Immature natural killer cell (primary cell): ENCODE data around the gene PRSS56. TPM values are rescaled to one million over a fixed set of nuclear protein-coding genes. Genes with fewer than 3 reads are reported as not detected.

Experiments
- polyA plus RNA-seq, 3 donors: library from polyadenylated mRNA; unstranded; fragments of 300-500 nt; fragmentation: Illumina TruSeq; gene quantifications; one replicate each; pipeline ENCODE4 v1.2.3, GENCODE V29; 2021

The PRSS56 gene
- polyA plus RNA-seq, 3 donors from 2014 or later: not detected

Other genes starting within 250 kb of the PRSS56 start
- not detected for gene ALPP, start 141.6 kb upstream of the PRSS56 start, polyA plus RNA-seq
- gene ALPG, start 113.5 kb upstream of the PRSS56 start, polyA plus RNA-seq: not detected
- gene ALPI, start 64.2 kb upstream of the PRSS56 start, polyA plus RNA-seq: not detected
- gene ECEL1, start 32.6 kb upstream of the PRSS56 start, polyA plus RNA-seq: not detected
- gene CHRND, start 5.8 kb downstream of the PRSS56 start, polyA plus RNA-seq: not detected
- not detected for gene CHRNG, start 19.3 kb downstream of the PRSS56 start, polyA plus RNA-seq
- gene TIGD1, start 30.2 kb downstream of the PRSS56 start, polyA plus RNA-seq: 1 to 10 TPM; 1.3 to 6.2 (median 2.7) TPM
- gene EIF4E2, start 30.3 kb downstream of the PRSS56 start, polyA plus RNA-seq: 10 to 100 TPM; 60.5 to 82.0 (median 80.3) TPM
- under 1 TPM in 1 of 3 donors, not detected in 2; 0.71 TPM for gene EFHD1, start 113.2 kb downstream of the PRSS56 start, polyA plus RNA-seq
- 10 to 100 TPM in 2 of 3 donors, 1 to 10 TPM in 1; 7.8 to 41.3 (median 13.0) TPM for gene GIGYF2, start 176.9 kb downstream of the PRSS56 start, polyA plus RNA-seq